Bronchial epithelial cell (primary cell): ENCODE data around the gene PRH2. TPM values are rescaled to one million over a fixed set of nuclear protein-coding genes. Genes with fewer than 3 reads are reported as not detected.

ENCODE experiments used
- DNase-seq: peaks from one replicate; pipeline ENCODE4 v3.0.0-alpha.2; 2010; ENCODE audit warnings: low read depth
- FAIRE-seq: peaks from 2 replicates; lab custom pipeline; 2011; peaks lifted over from hg19 to GRCh38; lab: Jason Lieb, UNC
- H3K27me3 ChIP-seq: 2 replicates; pipeline ENCODE4 v1.5.1; 2011; ENCODE audit warnings: low read length; ENCODE audit not compliant: control insufficient read depth, insufficient read depth
- H3K36me3 ChIP-seq: 2 replicates; pipeline ENCODE4 v1.5.1; 2011; ENCODE audit warnings: low read length; ENCODE audit not compliant: control insufficient read depth, insufficient read depth
- H3K4me3 ChIP-seq: 2 replicates; pipeline ENCODE4 v1.5.1; 2011; ENCODE audit warnings: mild to moderate bottlenecking, low read depth, low read length, control low read depth
- total RNA-seq: library from RNA; depleted of rRNA; stranded (reverse); fragments of >200 nt; gene quantifications from 2 replicates; pipeline ENCODE4 v1.2.1, GENCODE V29; 2014
- TF ChIP-seq, protein P1 (sequence below): IDR thresholded peaks from 2 replicates; pipeline ENCODE4 v1.5.1; 2011; ENCODE audit warnings: mild to moderate bottlenecking, moderate library complexity, low read length, control low read depth, inconsistent platforms; ENCODE audit not compliant: insufficient read depth, severe bottlenecking

Gene PRH2
- total RNA-seq, 1 donor from 2014 or later: not detected

DNA sequence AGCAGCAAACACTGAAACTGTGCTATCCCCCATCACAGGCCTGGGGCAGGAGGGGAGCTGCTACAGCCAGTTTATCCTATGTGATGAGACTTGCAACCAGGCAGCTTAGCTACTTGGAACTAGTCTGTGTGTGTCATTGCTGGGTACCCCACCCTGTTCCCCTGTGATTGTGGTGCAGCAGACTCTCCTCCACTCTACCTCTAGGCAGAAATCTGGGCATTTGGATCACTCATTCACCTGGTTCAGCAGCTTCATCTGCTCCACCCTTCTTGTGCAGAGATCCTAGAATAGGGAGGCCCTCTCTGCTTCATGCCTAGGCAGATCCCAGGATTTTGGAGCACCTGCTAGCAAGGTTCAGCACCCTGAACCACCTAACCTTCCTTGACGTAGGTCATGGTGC lies 28.5 kb upstream of the PRH2 start:
- no peak for FAIRE-seq
- DNase-seq: peak; percentile 34
- TF ChIP-seq, protein P1, sequence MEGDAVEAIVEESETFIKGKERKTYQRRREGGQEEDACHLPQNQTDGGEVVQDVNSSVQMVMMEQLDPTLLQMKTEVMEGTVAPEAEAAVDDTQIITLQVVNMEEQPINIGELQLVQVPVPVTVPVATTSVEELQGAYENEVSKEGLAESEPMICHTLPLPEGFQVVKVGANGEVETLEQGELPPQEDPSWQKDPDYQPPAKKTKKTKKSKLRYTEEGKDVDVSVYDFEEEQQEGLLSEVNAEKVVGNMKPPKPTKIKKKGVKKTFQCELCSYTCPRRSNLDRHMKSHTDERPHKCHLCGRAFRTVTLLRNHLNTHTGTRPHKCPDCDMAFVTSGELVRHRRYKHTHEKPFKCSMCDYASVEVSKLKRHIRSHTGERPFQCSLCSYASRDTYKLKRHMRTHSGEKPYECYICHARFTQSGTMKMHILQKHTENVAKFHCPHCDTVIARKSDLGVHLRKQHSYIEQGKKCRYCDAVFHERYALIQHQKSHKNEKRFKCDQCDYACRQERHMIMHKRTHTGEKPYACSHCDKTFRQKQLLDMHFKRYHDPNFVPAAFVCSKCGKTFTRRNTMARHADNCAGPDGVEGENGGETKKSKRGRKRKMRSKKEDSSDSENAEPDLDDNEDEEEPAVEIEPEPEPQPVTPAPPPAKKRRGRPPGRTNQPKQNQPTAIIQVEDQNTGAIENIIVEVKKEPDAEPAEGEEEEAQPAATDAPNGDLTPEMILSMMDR: no peak

DNA sequence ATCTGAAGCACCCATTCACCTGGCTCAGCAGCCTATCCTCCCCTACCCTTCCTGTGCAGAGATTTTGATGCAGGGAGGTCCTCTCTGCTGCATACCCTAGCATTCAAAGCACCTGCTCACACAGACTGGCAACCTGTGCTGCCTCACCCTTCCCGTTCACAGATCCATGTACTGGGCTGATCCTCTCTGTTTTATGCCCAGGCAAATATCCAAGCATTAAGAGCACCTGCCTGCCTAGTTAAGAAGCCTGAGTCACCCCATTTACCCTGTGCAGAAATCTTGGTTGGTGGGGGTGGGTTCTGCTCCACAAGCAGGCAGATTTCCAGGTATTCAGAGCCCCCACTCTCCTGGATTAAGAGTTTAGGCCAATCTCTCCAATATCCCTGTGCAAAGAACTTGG lies 28.1 kb upstream of the PRH2 start:
- H3K36me3 ChIP-seq: no peaks in the 10 kb centered on the region
- TF ChIP-seq, protein P1: no peak
- no peaks in the 10 kb centered on the region for H3K27me3 ChIP-seq
- DNase-seq (no peak), FAIRE-seq (peak; percentile 77)
- no peak overlapping the region for H3K4me3 ChIP-seq

More for the DNA sequence above, 28.5 kb upstream of the PRH2 start:
- H3K36me3 ChIP-seq: no peaks in the 10 kb centered on the region
- H3K4me3 ChIP-seq: no peak overlapping the region
- H3K27me3 ChIP-seq: no peaks in the 10 kb centered on the region

GRCh38 chr12:10901427-10901826 lies 27.6 kb upstream of the PRH2 start:
- Histone ChIP-seq H3K27me3 (no peaks in the 10 kb centered on the region), H3K36me3 (no peaks in the 10 kb centered on the region), H3K4me3 (no peak overlapping the region)
- FAIRE-seq (no peak), DNase-seq (peak; percentile 41)
- TF ChIP-seq, protein P1: peak; percentile 22

DNA sequence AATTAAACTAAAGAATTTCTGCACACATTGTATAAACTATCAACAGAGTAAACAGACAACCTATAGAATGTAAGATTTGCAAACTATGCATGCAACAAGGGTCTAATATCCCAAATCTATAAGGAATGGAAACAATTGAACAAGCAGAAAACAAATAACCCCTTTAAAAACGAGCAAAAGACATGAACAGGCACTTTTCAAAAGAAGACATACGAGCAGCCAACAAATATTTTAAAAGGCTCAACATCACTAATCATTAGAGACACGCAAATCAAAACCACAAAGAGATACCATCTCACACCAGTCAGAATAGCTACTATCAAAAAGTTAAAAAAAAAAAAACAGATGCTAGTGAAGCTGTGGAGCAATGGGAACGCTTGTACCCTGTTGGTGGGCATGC lies 24.4 kb upstream of the PRH2 start:
- no peak overlapping the region for H3K4me3 ChIP-seq
- no peaks in the 10 kb centered on the region for H3K36me3 ChIP-seq
- no peak for FAIRE-seq
- DNase-seq: no peak
- no peaks in the 10 kb centered on the region for H3K27me3 ChIP-seq
- TF ChIP-seq, protein P1: no peak

GRCh38 chr12:10909462-10909861 lies 19.6 kb upstream of the PRH2 start, which contains the start of gene TAS2R13:
TAS2R13 (minus strand) TSS chr12:10909562; CDS start chr12:10909298, 264 bp downstream.
- no peak within 1 kb of the TSS for H3K4me3 ChIP-seq
- no peak for FAIRE-seq
- H3K27me3 ChIP-seq: no peaks in the 10 kb centered on the region
- TF ChIP-seq, protein P1: no peak
- no peaks in the 10 kb centered on the region for H3K36me3 ChIP-seq
- DNase-seq: no peak

- no peak overlapping the region for H3K4me3 ChIP-seq
- no peak for DNase-seq
- no peaks in the 10 kb centered on the region for H3K27me3 ChIP-seq
- H3K36me3 ChIP-seq: no peaks in the 10 kb centered on the region
- TF ChIP-seq, protein P1: no peak
- no peak for FAIRE-seq
These were observed 18.7 kb upstream of the PRH2 start for GRCh38 chr12:10910380-10910779.
